Liver (tissue), 9 donors: ENCODE results near the gene OXCT1. TPM values are rescaled to one million over a fixed set of nuclear protein-coding genes. Genes with fewer than 3 reads are reported as not detected.

Source experiments
- DNase-seq: peaks from one replicate; pipeline ENCODE4 v3.0.0-alpha.2; 2017; ENCODE audit warnings: low spot score
- H3K27ac ChIP-seq, 2 donors: one replicate each; pipeline ENCODE4 v1.7.0; 2013; ENCODE audit warnings: inconsistent platforms in 2 of 2, low read length in 2 of 2, control low read depth in 1 of 2, low read depth in 1 of 2, mild to moderate bottlenecking in 1 of 2
- H3K27me3 ChIP-seq, 4 donors: one replicate each; pipeline versions ENCODE4 v1.6.1 to v1.7.0; 2013; ENCODE audit warnings: low read length in 3 of 4, inconsistent platforms in 1 of 4, mild to moderate bottlenecking in 1 of 4, moderate library complexity in 1 of 4; ENCODE audit not compliant: control insufficient read depth in 4 of 4, insufficient read depth in 4 of 4
- H3K36me3 ChIP-seq, 4 donors: one replicate each; pipeline versions ENCODE4 v1.6.1 to v1.7.0; 2013; ENCODE audit warnings: low read length in 3 of 4, mild to moderate bottlenecking in 3 of 4, low read depth in 1 of 4, moderate library complexity in 1 of 4; ENCODE audit not compliant: control insufficient read depth in 4 of 4, insufficient read depth in 3 of 4
- H3K4me1 ChIP-seq, 4 donors: one replicate each; pipeline versions ENCODE4 v1.6.1 to v1.7.0; 2013; ENCODE audit warnings: low read length in 3 of 4, mild to moderate bottlenecking in 3 of 4, moderate library complexity in 1 of 4; ENCODE audit not compliant: control insufficient read depth in 4 of 4, insufficient read depth in 4 of 4
- H3K4me3 ChIP-seq, 3 donors: one replicate each; pipeline versions ENCODE4 v1.6.1 to v1.7.0; 2013; ENCODE audit warnings: low read length in 3 of 3, control low read depth in 1 of 3, low read depth in 1 of 3, mild to moderate bottlenecking in 1 of 3
- H3K9ac ChIP-seq, 2 donors: one replicate each; pipeline ENCODE4 v1.7.0; 2013; ENCODE audit warnings: low read length in 2 of 2, mild to moderate bottlenecking in 2 of 2, moderate library complexity in 2 of 2, control low read depth in 1 of 2, low read depth in 1 of 2
- H3K9me3 ChIP-seq, 4 donors: one replicate each; pipeline versions ENCODE4 v1.6.1 to v1.7.0; 2013; ENCODE audit warnings: low read length in 3 of 4; ENCODE audit not compliant: control insufficient read depth in 4 of 4
- ATF3 ChIP-seq: IDR thresholded peaks from 2 replicates; pipeline ENCODE4 v1.6.1; 2016; ENCODE audit warnings: antibody characterized with exemption
- CTCF ChIP-seq: fragments of 150-350 bp; IDR thresholded peaks from 2 replicates; pipeline ENCODE4 v1.5.1; 2017; ENCODE audit warnings: improper control_type of control experiment, low read depth, low read length; ENCODE audit not compliant: missing input control
- EGR1 ChIP-seq, 2 donors: IDR thresholded peaks; 2 replicates each; pipeline ENCODE4 v1.6.1; 2016 to 2018; ENCODE audit warnings: antibody characterized with exemption in 2 of 2, low read depth in 2 of 2
- FOXA1 ChIP-seq: IDR thresholded peaks from 2 replicates; pipeline ENCODE4 v1.6.1; 2016; ENCODE audit warnings: antibody characterized with exemption
- FOXA2 ChIP-seq: IDR thresholded peaks from 2 replicates; pipeline ENCODE4 v1.6.1; 2016; ENCODE audit warnings: antibody characterized with exemption
- GABPA ChIP-seq, 2 donors: IDR thresholded peaks in 1 of 2; conservative IDR thresholded peaks in 1 of 2; 2 replicates each; pipeline ENCODE4 v1.6.1; 2016; ENCODE audit warnings: antibody characterized with exemption in 2 of 2, mild to moderate bottlenecking in 1 of 2, moderate library complexity in 1 of 2
- HNF4A ChIP-seq, 2 donors: conservative IDR thresholded peaks; 2 replicates each; pipeline ENCODE4 v1.6.1; 2016; ENCODE audit warnings: antibody characterized with exemption in 2 of 2, mild to moderate bottlenecking in 2 of 2
- HNF4G ChIP-seq: IDR thresholded peaks from 2 replicates; pipeline ENCODE4 v1.6.1; 2016; ENCODE audit warnings: antibody characterized with exemption
- JUND ChIP-seq, 2 donors: IDR thresholded peaks; 2 replicates each; pipeline ENCODE4 v1.6.1; 2016; ENCODE audit warnings: antibody characterized with exemption in 2 of 2
- MAX ChIP-seq: IDR thresholded peaks from 2 replicates; pipeline ENCODE4 v1.6.1; 2016; ENCODE audit warnings: antibody characterized with exemption
- NR2F2 ChIP-seq: IDR thresholded peaks from 2 replicates; pipeline ENCODE4 v1.6.1; 2016; ENCODE audit warnings: antibody characterized with exemption
- RAD21 ChIP-seq, 2 donors: IDR thresholded peaks; 2 replicates each; pipeline ENCODE4 v1.6.1; 2016; ENCODE audit warnings: antibody characterized with exemption in 2 of 2, mild to moderate bottlenecking in 2 of 2
- REST ChIP-seq: IDR thresholded peaks from 2 replicates; pipeline ENCODE4 v1.6.1; 2016; ENCODE audit warnings: antibody characterized with exemption, mild to moderate bottlenecking
- RXRA ChIP-seq, 2 donors: IDR thresholded peaks; 2 replicates each; pipeline ENCODE4 v1.6.1; 2017 to 2018; ENCODE audit warnings: antibody characterized with exemption in 2 of 2, mild to moderate bottlenecking in 1 of 2
- SP1 ChIP-seq: IDR thresholded peaks from 2 replicates; pipeline ENCODE4 v1.6.1; 2018; ENCODE audit warnings: antibody characterized with exemption, mild to moderate bottlenecking
- TAF1 ChIP-seq: conservative IDR thresholded peaks from 2 replicates; pipeline ENCODE4 v1.6.1; 2016; ENCODE audit warnings: antibody characterized with exemption, mild to moderate bottlenecking
- YY1 ChIP-seq: IDR thresholded peaks from 2 replicates; pipeline ENCODE4 v1.6.1; 2016; ENCODE audit warnings: antibody characterized with exemption, mild to moderate bottlenecking
- ZBTB33 ChIP-seq: IDR thresholded peaks from 2 replicates; pipeline ENCODE4 v1.6.1; 2016; ENCODE audit warnings: antibody characterized with exemption
- whole genome bisulfite sequencing: extraction: QIAGEN DNeasy Blood & Tissue Kit; methylation state at CpG from one replicate; pipeline ENCODE4 v1.1.7; 2013; 5-methylcytosine and 5-hydroxymethylcytosine counted together
- polyA plus RNA-seq, 2 donors: library from polyadenylated mRNA; stranded (reverse) in 1 of 2; unstranded in 1 of 2; fragments of 200-250 nt in 1 of 2; fragments of >200 nt in 1 of 2; fragmentation: Nextera tagmentation in 1 of 2; extraction: Ambion mirVana in 1 of 2; gene quantifications; one replicate each; pipeline versions ENCODE4 v1.2.1 to v1.2.3, GENCODE V29; 2013 to 2015
- total RNA-seq, 2 donors: library from RNA; depleted of rRNA; stranded (reverse); fragments of >200 nt; gene quantifications; one replicate each; pipeline ENCODE4 v1.2.3, GENCODE V29; 2014
- donor health status: healthy.
- donor health status: healthy.
- donor health status: healthy.
- donor health status: healthy.
- donor health status: healthy.

Gene OXCT1
- total and polyA plus RNA-seq, 4 donors = 0.72 to 10.7 (median 1.1) TPM

GRCh38 chr5:41903892-41904799, 33.9 kb upstream of the OXCT1 start, which contains the start of gene RIMOC1:
Gene RIMOC1, plus strand, starts transcription at chr5:41904344. Its CDS starts 24 bp downstream, at chr5:41904368.
- Histone ChIP-seq H3K36me3 (peaks cover 0 to 16% (median 11%) of the 10 kb centered on the region in 4 donors), H3K27me3 (no peaks in the 10 kb centered on the region), H3K27ac (peak within 1 kb of the TSS; percentile 65 to 74), H3K9ac (peak within 1 kb of the TSS; percentile 73 to 88), H3K9me3 (no peaks in the 10 kb centered on the region), H3K4me1 (peaks cover 2 to 21% (median 11%) of the 10 kb centered on the region in 4 donors), H3K4me3 (peak within 1 kb of the TSS; percentile 65 to 90 (median 89))
- DNase-seq = peak; percentile 97
- under 1% methylated on average over 55 of the region's 55 CpGs for WGBS
- TF ChIP-seq FOXA1 (no peak), GABPA (IDR thresholded peaks at IDR 0.05 in 1 of 2, conservative IDR thresholded peaks at IDR 0.05 in 1 of 2) (peak; percentile 74 to 95), HNF4A (conservative IDR thresholded peaks at IDR 0.05) (peak; percentile 55 to 58), REST (peak; percentile 84), FOXA2 (peak; percentile 57), TAF1 (peak; percentile 90), SP1 (peak; percentile 99), JUND (IDR thresholded peaks at IDR 0.05) (peak; percentile 71 to 79), HNF4G (no peak), RAD21 (IDR thresholded peaks at IDR 0.05) (peak; percentile 13 to 36), EGR1 (IDR thresholded peaks at IDR 0.05; ENCODE audit: low read depth in 2 of 2) (peak; percentile 65 to 89), ZBTB33 (no peak), ATF3 (peak; percentile 66), CTCF (no peak), YY1 (peak; percentile 98), NR2F2 (peak; percentile 97), RXRA (IDR thresholded peaks at IDR 0.05) (peak; percentile 91 to 95), MAX (peak; percentile 94)
